HG03571 (cell line): ENCODE results near the gene ZNF664.

Source experiments
- ATAC-seq: cut with Tn5 transposase; IDR thresholded peaks from one replicate; pipeline ENCODE4 v1.9.1; 2021; ENCODE audit not compliant: unreplicated experiment

The ZNF664 gene

DNA sequence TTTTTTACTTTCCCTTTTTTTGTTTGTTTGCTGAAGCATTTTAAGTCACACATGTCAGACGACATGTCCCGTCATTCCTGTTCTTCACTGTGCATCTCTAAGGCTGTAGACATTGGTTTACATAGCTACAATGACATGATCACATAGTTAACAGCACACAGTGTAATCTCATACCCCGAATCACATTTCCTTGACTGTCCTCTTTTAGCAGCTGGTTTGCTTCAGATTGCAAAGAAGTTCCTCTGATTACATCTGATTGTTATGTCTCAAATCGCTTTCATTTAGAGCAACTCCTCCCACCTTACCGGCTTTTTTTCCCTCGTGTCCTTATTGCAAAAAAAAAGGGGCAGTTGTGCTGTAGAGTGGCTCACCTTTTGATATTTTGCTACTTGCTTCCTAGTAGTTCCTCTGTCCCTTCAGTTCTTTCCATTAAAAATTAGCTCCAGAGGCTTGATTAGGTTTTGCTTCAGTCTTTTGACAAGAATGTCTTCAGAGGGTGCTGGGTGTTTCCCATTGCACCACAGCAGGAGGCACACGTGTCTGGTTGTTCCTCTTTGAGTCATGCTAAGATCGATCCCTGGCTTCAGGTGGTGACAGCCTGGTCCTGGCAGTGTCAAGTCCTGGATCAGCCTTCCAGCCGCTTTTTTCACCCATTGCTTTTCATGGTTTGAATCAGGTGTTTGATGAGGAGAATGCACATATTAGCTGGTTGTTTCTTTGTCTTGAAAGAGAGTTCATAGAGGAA is 35.0 kb downstream of the ZNF664 start:
- ATAC-seq, result no peak

DNA sequence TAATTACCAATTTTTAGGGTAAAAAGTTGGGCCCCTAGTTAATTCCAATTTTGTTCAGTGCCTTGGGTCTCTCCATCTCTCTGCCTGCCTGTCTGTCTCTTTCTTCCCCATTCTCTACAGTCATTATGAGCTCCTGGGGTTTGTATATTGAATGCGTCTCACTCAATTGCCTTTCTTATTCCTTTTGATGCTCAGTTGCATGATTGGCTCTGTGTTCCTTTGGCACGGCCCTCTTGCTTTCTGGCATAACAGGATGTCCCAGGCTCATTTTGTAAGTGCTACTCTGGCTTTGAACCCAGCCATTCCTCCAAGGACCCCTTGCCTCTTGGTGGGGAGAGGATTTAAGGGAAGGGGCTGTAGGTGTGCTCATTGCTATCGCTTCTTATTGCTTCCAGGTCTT is 35.6 kb downstream of the ZNF664 start:
- ATAC-seq, result no peak

GRCh38 chr12:124009781-124010180 is 36.8 kb downstream of the ZNF664 start:
- ATAC-seq, result no peak

DNA sequence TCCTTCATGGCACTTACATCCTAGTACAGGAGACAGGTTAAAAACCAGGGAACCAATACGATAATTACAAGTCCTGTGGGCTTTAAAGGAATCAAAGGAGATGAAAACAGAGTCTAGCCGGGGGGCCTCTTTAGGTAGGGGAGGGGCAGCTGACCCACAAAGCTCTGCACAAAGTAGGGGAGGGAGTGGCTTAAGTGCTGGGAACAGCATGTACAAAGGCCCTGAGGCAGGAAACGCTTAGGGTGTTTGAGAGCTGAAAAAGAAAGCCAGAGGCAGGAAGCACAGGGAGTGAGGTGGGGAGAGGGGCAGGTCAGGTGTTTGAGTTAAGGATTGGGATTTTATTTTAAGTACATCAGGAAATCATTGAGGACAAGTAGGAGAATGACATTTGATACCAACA is 37.7 kb downstream of the ZNF664 start:
- ATAC-seq, result no peak

GRCh38 chr12:124011435-124012115 is 38.6 kb downstream of the ZNF664 start:
- ATAC-seq, result no peak

DNA sequence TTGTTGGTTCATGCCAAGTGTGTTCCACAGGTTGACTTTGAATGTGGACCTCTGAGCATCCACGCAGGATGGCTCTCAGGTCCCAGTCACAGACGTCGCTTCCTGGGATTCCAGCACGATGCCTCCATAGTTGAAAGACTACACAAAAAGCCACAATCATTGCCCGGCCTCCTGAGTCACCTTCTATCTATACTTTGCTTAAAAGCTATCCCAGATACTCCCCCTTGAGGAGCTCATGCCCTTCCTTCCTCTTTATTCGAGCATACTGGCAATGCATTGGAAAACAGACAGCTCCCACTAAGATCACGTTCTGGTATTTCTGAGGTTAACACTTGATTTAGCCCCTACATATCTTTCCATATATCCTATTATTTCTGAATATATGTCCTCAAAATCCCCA is 40.1 kb downstream of the ZNF664 start:
- no peak for ATAC-seq

DNA sequence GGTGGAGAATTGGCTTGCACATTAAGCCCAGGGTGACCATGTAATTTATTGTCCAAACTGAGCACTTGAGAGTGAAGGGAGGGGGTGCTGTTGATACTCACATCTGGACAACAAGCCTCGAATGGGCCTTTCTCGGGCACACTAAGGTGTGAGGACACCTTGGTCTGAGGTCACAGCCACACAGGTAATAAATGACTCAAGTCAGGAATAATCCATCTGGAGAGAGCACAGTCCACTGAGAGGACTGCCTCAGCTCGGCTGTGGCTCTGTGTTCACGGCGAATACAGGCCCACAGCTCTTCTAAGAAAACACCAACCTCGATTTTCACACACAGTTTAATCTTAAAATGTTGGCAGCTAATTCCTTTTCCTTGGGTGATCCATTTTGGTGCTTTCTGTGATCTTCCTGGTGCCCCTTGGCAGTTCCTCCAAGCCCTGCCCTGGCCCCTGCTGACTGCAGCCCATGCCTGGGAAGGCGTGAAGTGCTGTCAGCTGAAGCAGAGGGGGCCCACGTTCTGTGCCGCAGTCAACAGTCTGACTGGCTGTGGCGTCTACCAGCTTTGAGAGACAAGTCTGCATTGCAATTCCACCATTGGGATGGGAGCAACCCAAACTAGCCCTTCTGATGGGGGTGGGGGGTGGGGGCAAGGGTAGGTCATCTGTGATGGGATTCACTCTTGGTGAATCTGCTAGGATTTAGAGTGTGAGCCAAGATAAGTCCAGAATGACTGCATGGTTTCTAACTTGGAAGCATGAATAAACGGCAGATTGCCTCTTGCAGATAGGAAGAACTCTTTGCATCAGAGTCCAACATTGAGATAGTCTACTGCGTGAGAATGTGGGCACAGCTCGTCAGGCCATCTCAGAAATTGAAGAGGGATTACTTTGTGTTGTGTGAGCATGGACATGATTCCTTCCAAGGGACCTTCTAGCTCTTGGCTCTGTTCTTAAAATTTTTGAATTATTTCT is 42.8 kb downstream of the ZNF664 start:
- ATAC-seq, result no peak

DNA sequence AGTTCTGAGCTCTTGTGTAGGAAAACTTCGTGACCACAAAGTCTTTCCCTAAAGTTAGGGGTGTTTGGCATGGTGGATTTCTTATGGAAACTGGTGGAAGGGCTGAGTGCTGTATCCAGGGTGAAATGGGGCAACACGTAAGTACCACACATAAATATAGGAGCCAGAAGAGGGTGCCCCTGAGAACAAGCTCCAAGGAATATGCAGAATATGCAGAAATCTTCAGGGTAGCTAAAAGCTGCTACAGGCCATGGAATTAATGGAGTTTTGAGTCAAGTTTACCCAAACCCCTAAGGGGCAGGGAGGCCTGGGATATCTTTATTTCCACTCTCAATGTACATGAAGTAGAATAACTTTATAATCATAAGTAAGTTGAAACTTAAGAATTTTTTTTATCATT is 44.0 kb downstream of the ZNF664 start:
- no peak for ATAC-seq

- ATAC-seq, result no peak
Observed at GRCh38 chr12:124018539-124018938, 45.5 kb downstream of the ZNF664 start.

DNA sequence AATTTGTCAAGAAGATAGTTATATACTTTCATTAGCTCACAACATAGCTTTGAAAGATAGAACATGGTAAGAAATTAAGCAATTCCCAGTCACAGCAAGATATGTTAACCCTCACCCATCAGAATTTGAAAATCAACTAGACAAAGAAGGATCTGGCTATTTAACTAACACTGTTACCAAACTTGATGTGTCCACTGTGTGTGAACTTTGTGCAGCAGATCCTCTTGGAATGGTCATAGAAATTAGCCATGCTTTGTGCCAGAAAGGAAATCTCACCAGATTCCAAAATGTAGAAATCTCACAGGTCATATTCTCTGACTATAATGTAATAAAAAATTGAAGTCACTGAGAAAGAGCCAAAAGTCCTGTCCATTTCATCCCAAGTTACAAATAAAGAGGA is 46.1 kb downstream of the ZNF664 start:
- no peak for ATAC-seq

DNA sequence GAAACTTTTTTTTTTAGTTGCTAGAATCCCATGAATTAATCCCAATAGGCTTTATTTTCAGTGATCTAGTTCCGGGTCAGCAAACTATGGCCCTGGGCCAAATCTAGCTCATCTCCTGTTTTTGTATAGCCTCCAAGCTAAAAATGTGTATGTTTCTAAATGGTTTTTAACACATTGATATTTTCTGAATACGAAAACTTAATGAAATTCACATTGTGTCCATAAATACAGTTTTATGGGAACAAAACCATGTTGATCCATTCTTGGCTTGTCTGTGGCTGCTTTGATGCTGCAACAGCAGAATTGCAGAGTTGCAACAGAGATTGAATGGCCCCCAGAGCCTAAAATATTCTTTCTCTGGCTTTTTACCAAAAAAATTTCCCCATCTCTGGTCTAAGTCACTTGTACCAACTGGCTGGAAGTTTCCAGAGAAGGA is 47.5 kb downstream of the ZNF664 start:
- no peak for ATAC-seq

- no peak for ATAC-seq
Observed at GRCh38 chr12:124021007-124021406, 48.0 kb downstream of the ZNF664 start.

GRCh38 chr12:124022161-124022560 is 49.1 kb downstream of the ZNF664 start:
- ATAC-seq, result no peak

- no peak for ATAC-seq
Observed at GRCh38 chr12:124024263-124024678, 51.3 kb downstream of the ZNF664 start.

GRCh38 chr12:124024776-124025175 is 51.8 kb downstream of the ZNF664 start:
- ATAC-seq, result no peak

- no peak for ATAC-seq
Observed at GRCh38 chr12:124025661-124026060, 52.6 kb downstream of the ZNF664 start.

GRCh38 chr12:124026755-124027745 is 54.0 kb downstream of the ZNF664 start:
- no peak for ATAC-seq

- no peak for ATAC-seq
Observed at GRCh38 chr12:124027753-124028554, 54.9 kb downstream of the ZNF664 start.

DNA sequence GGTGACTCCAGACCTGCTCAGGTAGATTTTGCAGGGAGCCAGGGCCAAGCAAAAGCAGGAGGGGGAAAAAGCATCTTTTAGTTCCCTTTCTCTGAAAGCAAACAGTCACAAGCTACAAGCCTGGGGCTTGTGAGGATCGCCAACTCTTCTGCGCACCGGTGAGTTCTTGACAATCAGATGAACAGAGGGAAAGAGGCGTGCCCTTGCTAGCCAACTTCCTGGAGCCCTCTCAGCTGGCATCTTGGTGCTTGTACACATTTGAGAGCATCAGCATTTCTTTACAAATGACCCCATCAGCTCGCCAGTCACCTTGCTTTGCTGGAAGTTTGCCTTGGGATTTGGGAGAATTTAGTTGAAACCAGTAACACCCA is 55.5 kb downstream of the ZNF664 start:
- ATAC-seq, result no peak
